Vagina (tissue), 2 donors: Measurements from ENCODE around the gene PCGF2. TPM values are rescaled to one million over a fixed set of nuclear protein-coding genes. Genes with fewer than 3 reads are reported as not detected.
A peak's percentile ranks its signal among the peaks of the same experiment; 100 is the strongest.

Source experiments
- DNase-seq, 2 donors: peaks; one replicate each; pipeline ENCODE4 v3.0.0-alpha.2; 2017; ENCODE audit errors: extremely low spot score in 2 of 2
- H3K27ac ChIP-seq: fragments of 200-600 bp; sonication (generic); one replicate; pipeline ENCODE4 v1.5.1; 2019
- H3K27me3 ChIP-seq: fragments of 200-600 bp; sonication (generic); one replicate; pipeline ENCODE4 v1.5.1; 2019
- H3K36me3 ChIP-seq, 2 donors: fragments of 200-600 bp; sonication (generic); one replicate each; pipeline ENCODE4 v1.5.1; 2017 to 2019
- H3K4me1 ChIP-seq: fragments of 200-600 bp; sonication (generic); one replicate; pipeline ENCODE4 v1.5.1; 2019
- H3K4me3 ChIP-seq, 2 donors: fragments of 200-600 bp; sonication (generic); 1 replicate in 1 of 2; 2 replicates in 1 of 2; pipeline ENCODE4 v1.5.1; 2016 to 2019
- H3K9me3 ChIP-seq: fragments of 200-600 bp; sonication (generic); one replicate; pipeline ENCODE4 v1.5.1; 2019
- CTCF ChIP-seq, 3 experiments: fragments of 450-650 bp in 2 of 3; fragments of 200-600 bp in 1 of 3; sonication (generic) in 1 of 3; IDR thresholded peaks; one replicate each; pipeline ENCODE4 v1.5.1; 2017 to 2019; ENCODE audit warnings: antibody characterized with exemption in 3 of 3, mild to moderate bottlenecking in 2 of 3, moderate library complexity in 2 of 3
- POLR2A ChIP-seq, 2 donors: fragments of 450-650 bp; IDR thresholded peaks; one replicate each; pipeline ENCODE4 v1.6.1; 2017; ENCODE audit warnings: antibody characterized with exemption in 2 of 2, mild to moderate bottlenecking in 2 of 2, moderate library complexity in 2 of 2
- POLR2AphosphoS5 ChIP-seq, 2 donors: sonication (generic); formaldehyde crosslinking; IDR thresholded peaks; one replicate each; pipeline ENCODE4 v1.9.0; 2017; ENCODE audit warnings: antibody characterized with exemption in 2 of 2, mild to moderate bottlenecking in 2 of 2, low read depth in 1 of 2; ENCODE audit not compliant: insufficient read depth in 1 of 2
- intact Hi-C: fragments of 100-400 bp; cut with DNase I; formaldehyde crosslinking; loops from one replicate; pipeline ENCODE4 v1.15.1; 2023
- total RNA-seq: library from RNA; depleted of rRNA; stranded (reverse); fragments of >200 nt; gene quantifications from one replicate; pipeline ENCODE4 v1.2.3, GENCODE V29; 2016

PCGF2 gene
- total RNA-seq, 1 donor from 2014 or later: 25.8 TPM

GRCh38 chr17:38751808-38752307 is 3.7 kb upstream of the PCGF2 start:
- DNase-seq: no peak
- Histone ChIP-seq H3K9me3 (no peaks in the 10 kb centered on the region), H3K4me1 (peaks cover 62% of the 10 kb centered on the region), H3K27ac (peak overlapping the region; percentile 81), H3K27me3 (no peaks in the 10 kb centered on the region), H3K36me3 (peaks cover 0 to 23% of the 10 kb centered on the region in 2 donors), H3K4me3 (peak overlapping the region; percentile 83 to 91)
- TF ChIP-seq POLR2A (IDR thresholded peaks at IDR 0.05) (no peak), CTCF (IDR thresholded peaks at IDR 0.05) (no peak), POLR2AphosphoS5 (IDR thresholded peaks at IDR 0.05; ENCODE audit: insufficient read depth in 1 of 2, low read depth in 1 of 2) (no peak)
- intact Hi-C loops: loop anchor here (5.0 kb wide), 1 partner anchor 45 kb away; the partner anchor contains the start of gene PIP4K2B

- no peak for TF ChIP-seq POLR2AphosphoS5 (IDR thresholded peaks at IDR 0.05; ENCODE audit: insufficient read depth in 1 of 2, low read depth in 1 of 2)
- TF ChIP-seq POLR2A (IDR thresholded peaks at IDR 0.05): no peak
- TF ChIP-seq CTCF (IDR thresholded peaks at IDR 0.05): no peak
- no peaks in the 10 kb centered on the region for H3K27me3 ChIP-seq
- peak overlapping the region; percentile 83 for H3K27ac ChIP-seq
- intact Hi-C loops: loop anchor here (5.0 kb wide), 1 partner anchor 46 kb away; the partner anchor contains the start of gene PIP4K2B
- H3K36me3 ChIP-seq: peaks cover 0 to 19% of the 10 kb centered on the region in 2 donors
- peak overlapping the region; percentile 65 to 91 for H3K4me3 ChIP-seq
- DNase-seq: no peak
- H3K4me1 ChIP-seq: peaks cover 68% of the 10 kb centered on the region
- no peaks in the 10 kb centered on the region for H3K9me3 ChIP-seq
These were observed 3.1 kb upstream of the PCGF2 start for GRCh38 chr17:38751144-38751807.

GRCh38 chr17:38750312-38751121 is 2.4 kb upstream of the PCGF2 start:
- Histone ChIP-seq H3K27ac (peak overlapping the region; percentile 83), H3K9me3 (no peaks in the 10 kb centered on the region), H3K36me3 (peaks cover 0 to 12% of the 10 kb centered on the region in 2 donors), H3K4me3 (peak overlapping the region; percentile 65 to 98), H3K27me3 (no peaks in the 10 kb centered on the region), H3K4me1 (peaks cover 76% of the 10 kb centered on the region)
- DNase-seq: no peak
- intact Hi-C loops: loop anchor here (5.0 kb wide), 1 partner anchor 47 kb away; the partner anchor contains the start of gene PIP4K2B
- TF ChIP-seq POLR2AphosphoS5 (IDR thresholded peaks at IDR 0.05; ENCODE audit: insufficient read depth in 1 of 2, low read depth in 1 of 2): no peak
- no peak for TF ChIP-seq POLR2A (IDR thresholded peaks at IDR 0.05)
- TF ChIP-seq CTCF (IDR thresholded peaks at IDR 0.05): no peak

- Histone ChIP-seq H3K36me3 (peaks cover 0 to 8% of the 10 kb centered on the region in 2 donors), H3K4me3 (peak overlapping the region; percentile 65 to 98), H3K4me1 (peaks cover 76% of the 10 kb centered on the region), H3K27ac (peak overlapping the region; percentile 83), H3K27me3 (no peaks in the 10 kb centered on the region), H3K9me3 (no peaks in the 10 kb centered on the region)
- no peak for TF ChIP-seq POLR2A (IDR thresholded peaks at IDR 0.05)
- no peak for TF ChIP-seq POLR2AphosphoS5 (IDR thresholded peaks at IDR 0.05; ENCODE audit: insufficient read depth in 1 of 2, low read depth in 1 of 2)
- TF ChIP-seq CTCF (IDR thresholded peaks at IDR 0.05): no peak
- DNase-seq: no peak
- intact Hi-C loops: loop anchor here (5.0 kb wide), 1 partner anchor 47 kb away; the partner anchor contains the start of gene PIP4K2B
These were observed 1.8 kb upstream of the PCGF2 start for GRCh38 chr17:38750044-38750311.
